GM06990 (cell line): ENCODE measurements around the gene FGD3.

ENCODE experiments used
- DNase-seq: peaks from one replicate; pipeline ENCODE4 v3.0.0-alpha.2; 2011; ENCODE audit not compliant: insufficient read length; ENCODE audit errors: extremely low read depth
- H3K27me3 ChIP-seq: replicated peaks from 2 replicates; pipeline ENCODE4 v1.6.0; 2011; ENCODE audit warnings: low read length; ENCODE audit not compliant: control insufficient read depth, insufficient read depth
- H3K36me3 ChIP-seq: 2 replicates; pipeline ENCODE4 v1.5.1; 2011; ENCODE audit warnings: low read length; ENCODE audit not compliant: control insufficient read depth, insufficient read depth
- H3K4me3 ChIP-seq: replicated peaks from 2 replicates; pipeline ENCODE4 v1.5.1; 2011; ENCODE audit warnings: low read depth, mild to moderate bottlenecking, control low read depth, low read length
- TF ChIP-seq, protein P1 (sequence below): IDR thresholded peaks from 2 replicates; pipeline ENCODE4 v1.5.1; 2011; ENCODE audit warnings: low read length, control low read depth, mild to moderate bottlenecking, inconsistent platforms; ENCODE audit not compliant: insufficient read depth, poor library complexity, severe bottlenecking

Gene FGD3

DNA sequence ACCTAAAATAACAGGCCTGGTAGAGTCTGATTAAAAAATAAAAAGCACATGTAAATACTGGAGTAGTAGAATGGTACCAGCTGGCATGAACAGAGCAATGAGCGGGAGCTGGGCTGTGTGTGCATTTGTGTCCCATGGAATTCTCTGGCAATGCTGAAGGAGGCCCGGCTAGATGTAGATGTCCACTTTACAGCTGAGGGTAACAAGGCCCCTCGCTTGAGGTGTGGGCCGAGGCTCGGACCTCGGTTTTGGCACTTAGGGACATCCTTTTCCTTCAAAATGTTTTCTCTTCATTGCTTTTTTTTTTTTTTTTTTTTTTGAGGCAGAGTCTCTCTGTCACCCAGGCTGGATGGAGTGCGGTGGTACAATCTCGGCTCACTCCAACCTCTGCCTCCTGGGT is 1.5 kb upstream of the FGD3 start:
- Histone ChIP-seq H3K36me3 (no peaks in the 10 kb centered on the region), H3K27me3 (peaks cover 5% of the 10 kb centered on the region), H3K4me3 (no peak overlapping the region)
- no peak for DNase-seq
- TF ChIP-seq, protein P1, sequence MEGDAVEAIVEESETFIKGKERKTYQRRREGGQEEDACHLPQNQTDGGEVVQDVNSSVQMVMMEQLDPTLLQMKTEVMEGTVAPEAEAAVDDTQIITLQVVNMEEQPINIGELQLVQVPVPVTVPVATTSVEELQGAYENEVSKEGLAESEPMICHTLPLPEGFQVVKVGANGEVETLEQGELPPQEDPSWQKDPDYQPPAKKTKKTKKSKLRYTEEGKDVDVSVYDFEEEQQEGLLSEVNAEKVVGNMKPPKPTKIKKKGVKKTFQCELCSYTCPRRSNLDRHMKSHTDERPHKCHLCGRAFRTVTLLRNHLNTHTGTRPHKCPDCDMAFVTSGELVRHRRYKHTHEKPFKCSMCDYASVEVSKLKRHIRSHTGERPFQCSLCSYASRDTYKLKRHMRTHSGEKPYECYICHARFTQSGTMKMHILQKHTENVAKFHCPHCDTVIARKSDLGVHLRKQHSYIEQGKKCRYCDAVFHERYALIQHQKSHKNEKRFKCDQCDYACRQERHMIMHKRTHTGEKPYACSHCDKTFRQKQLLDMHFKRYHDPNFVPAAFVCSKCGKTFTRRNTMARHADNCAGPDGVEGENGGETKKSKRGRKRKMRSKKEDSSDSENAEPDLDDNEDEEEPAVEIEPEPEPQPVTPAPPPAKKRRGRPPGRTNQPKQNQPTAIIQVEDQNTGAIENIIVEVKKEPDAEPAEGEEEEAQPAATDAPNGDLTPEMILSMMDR, result no peak

DNA sequence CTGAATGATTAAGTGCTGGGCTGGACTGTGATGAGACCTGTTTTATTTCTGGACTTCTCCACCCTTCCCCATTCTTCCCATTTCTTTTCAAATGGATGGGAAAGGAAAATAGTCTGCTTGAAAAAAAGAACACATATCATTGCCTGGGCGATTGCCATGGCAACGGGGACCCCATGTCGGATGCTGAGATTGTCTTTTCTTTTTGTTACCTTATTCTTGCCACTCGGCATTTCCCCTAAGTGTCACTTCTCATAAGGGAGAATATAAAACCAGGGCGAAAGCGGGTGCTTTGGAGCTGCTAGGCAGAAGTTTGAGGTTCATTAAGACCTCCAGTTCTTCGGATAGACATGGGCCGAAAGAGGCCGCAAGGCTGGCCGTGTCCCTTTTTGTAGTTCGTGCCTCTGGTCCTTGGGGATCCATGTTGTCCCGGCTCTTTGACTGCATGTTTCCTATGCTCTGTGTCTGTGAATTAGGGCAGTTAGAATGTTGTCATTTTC is 763 bp downstream of the FGD3 start:
- Histone ChIP-seq H3K4me3 (no peak overlapping the region), H3K36me3 (no peaks in the 10 kb centered on the region), H3K27me3 (peaks cover 5% of the 10 kb centered on the region)
- no peak for DNase-seq
- TF ChIP-seq, protein P1, result no peak

- no peaks in the 10 kb centered on the region for H3K36me3 ChIP-seq
- H3K4me3 ChIP-seq, result no peak overlapping the region
- peaks cover 5% of the 10 kb centered on the region for H3K27me3 ChIP-seq
- TF ChIP-seq, protein P1, result no peak
- no peak for DNase-seq
These were observed 1.3 kb downstream of the FGD3 start for GRCh38 chr9:92948632-92949031.

- no peak for DNase-seq
- TF ChIP-seq, protein P1, result no peak
These were observed 2.1 kb downstream of the FGD3 start for GRCh38 chr9:92949266-92949982.

GRCh38 chr9:92950359-92950955 is 3.1 kb downstream of the FGD3 start:
- no peak for DNase-seq
- Histone ChIP-seq H3K36me3 (no peaks in the 10 kb centered on the region), H3K27me3 (peaks cover 5% of the 10 kb centered on the region), H3K4me3 (no peak overlapping the region)
- TF ChIP-seq, protein P1, result no peak

More at GRCh38 chr9:92949266-92949982, 2.1 kb downstream of the FGD3 start:
- Histone ChIP-seq H3K27me3 (peaks cover 5% of the 10 kb centered on the region), H3K4me3 (no peak overlapping the region), H3K36me3 (no peaks in the 10 kb centered on the region)
